Hematopoietic multipotent progenitor cell treated with erythropoietin and hydrocortisone succinate and interleukin-3 and kit ligand, for 6 days (in vitro differentiated cells): ENCODE measurements around the gene TNPO3.
A peak's percentile ranks its signal among the peaks of the same experiment; 100 is the strongest.
"Not testable (repeated sequence)": the region's sequence is repeated elsewhere in the genome, so short reads cannot be mapped to it uniquely, and the experiment has no call there.

Source experiments
- DNase-seq: peaks from one replicate; pipeline ENCODE4 v3.0.0-alpha.2; 2015

Gene TNPO3

GRCh38 chr7:128954830-128955802 lies 99.8 kb downstream of the TNPO3 start:
- DNase-seq = no peak

DNA sequence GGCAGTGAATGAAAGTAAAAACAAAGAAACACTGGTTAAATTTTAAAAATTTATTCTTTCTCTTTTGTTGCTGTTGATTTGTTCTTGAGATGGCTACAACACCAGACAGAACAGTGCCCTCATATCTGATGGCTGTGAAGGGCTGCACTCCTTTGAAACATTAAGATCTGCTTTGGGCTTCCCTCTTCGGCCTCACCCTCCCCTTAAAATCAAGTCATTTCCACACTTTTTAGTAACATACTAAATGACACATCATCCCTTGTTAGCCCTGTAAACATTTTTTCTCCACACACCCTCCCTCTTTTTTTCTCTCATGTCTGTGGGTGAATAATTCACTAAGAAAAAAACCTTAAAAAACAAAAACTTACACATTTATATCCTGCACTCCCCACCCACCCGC lies 100.8 kb downstream of the TNPO3 start:
- no peak for DNase-seq

DNA sequence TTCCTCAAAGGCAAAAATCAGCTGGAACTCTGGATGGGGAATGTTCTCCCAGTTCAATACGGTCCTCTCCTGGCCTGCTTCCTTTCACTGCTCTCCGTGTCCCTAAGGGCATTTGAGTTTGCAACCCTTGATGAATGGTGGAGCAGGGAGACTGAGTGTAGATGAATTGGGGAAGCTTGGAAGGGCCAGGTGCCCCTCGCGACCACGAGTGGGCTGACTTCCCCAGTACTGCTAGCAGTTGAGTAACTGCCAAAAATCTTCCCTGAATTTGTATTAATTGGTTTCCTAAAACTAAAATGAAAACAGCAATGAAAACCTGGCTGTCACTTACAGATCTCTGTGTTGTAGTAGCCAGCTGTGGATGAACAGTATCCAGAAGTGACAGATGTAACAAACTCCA lies 103.6 kb downstream of the TNPO3 start:
- no peak for DNase-seq

DNA sequence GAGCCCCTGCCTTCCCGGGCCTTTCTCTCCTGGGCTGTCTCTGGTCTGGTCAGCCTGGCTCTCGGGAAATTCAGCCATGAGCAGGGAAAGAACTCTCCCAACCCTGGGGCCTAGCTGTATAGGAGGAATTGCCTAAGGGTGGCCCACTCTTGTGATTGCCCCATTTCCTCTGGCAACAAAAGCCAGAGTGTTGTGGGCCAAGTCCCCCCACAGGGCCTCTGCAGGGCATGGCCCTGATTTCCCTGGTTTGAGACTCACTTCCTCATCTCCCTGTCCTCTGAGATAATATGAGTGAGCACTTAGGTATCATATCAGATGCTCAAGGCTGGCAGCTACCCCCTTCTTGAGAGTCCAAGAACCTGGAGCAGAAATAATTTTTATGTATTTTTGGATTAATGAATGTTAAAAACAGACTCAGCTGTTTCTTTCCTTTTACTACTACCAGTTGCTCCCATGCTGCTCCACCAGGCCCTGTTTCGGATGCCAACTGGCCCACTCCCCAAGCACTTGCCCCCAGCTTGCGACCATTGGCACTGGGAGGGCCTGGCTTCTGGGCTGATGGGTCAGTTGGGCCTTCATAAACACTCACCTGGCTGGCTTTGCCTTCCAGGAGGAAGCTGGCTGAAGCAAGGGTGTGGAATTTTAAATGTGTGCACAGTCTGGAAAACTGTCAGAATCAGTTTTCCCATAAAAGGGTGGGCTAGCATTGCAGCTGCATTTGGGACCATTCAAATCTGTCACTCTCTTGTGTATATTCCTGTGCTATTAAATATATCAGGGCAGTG lies 105.7 kb downstream of the TNPO3 start:
- peak; percentile 66 for DNase-seq

DNA sequence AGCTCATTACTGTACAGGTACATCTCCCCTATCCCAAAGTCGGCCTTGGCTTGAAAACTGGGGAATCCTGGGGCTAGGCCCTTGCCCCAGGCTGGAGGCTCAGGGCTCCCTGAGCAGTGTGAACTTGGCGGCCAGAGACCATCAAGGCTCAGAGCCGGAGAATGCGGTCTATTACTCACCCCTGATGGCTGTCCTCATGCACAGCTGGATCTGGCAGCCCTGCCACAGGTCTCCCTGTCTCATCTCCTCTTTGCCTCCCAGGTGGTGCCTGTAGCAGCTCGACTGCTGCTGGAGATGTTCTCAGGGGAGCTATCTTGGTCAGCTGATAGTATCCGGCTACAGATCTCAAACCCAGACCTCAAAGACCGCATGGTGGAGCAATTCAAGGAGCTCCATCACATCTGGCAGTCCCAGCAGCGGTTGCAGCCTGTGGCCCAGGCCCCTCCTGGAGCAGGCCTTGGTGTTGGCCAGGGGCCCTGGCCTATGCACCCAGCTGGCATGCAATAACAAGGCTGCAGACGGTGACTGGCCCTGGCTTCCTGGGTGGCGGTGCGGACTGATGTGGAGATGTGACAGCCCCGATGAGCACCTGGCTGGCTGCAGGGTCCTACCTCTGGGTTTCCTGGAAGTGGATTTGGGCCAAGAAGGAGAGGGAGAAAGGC lies 106.5 kb downstream of the TNPO3 start:
- peak; percentile 57 for DNase-seq

GRCh38 chr7:128947854-128948253 lies 107.1 kb downstream of the TNPO3 start:
- DNase-seq = no peak

GRCh38 chr7:128946936-128947830 lies 107.7 kb downstream of the TNPO3 start:
- peak; percentile 38 for DNase-seq

- DNase-seq = no peak
Observed at GRCh38 chr7:128945668-128946366, 109.1 kb downstream of the TNPO3 start.

GRCh38 chr7:128944487-128945236 lies 110.2 kb downstream of the TNPO3 start:
- DNase-seq = no peak

- not testable (repeated sequence) for DNase-seq
Observed at GRCh38 chr7:128943251-128943650, 111.7 kb downstream of the TNPO3 start.

GRCh38 chr7:128941946-128942526 lies 112.9 kb downstream of the TNPO3 start:
- no peak for DNase-seq

DNA sequence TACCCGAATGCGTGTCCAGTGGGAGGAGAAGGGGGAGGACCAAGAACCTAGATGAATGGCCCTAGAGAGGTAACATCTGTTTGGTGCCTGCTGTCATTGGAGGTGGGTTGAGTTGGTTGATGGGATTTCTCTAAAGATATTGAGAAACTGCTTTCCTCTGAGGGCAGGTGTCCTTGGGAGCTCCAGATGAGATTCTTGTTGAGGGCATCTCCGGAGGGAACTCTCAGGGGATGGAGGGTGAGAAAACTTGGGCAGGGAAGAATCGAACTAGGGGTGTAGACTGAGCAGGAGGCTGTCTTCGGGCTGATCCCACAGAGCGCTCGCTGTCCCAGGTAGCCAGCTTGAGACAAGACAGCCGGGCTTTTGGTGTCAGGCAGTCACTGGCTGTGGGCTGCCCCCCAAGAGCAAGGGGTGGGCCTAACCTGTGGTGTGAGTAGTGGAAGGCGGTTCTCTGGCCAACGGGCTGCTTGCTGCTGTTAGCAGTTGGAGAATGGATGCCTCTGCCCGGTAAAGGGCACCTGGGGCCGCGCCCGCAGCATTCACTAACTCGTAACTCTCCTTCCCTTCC lies 113.5 kb downstream of the TNPO3 start:
- DNase-seq = no peak

DNA sequence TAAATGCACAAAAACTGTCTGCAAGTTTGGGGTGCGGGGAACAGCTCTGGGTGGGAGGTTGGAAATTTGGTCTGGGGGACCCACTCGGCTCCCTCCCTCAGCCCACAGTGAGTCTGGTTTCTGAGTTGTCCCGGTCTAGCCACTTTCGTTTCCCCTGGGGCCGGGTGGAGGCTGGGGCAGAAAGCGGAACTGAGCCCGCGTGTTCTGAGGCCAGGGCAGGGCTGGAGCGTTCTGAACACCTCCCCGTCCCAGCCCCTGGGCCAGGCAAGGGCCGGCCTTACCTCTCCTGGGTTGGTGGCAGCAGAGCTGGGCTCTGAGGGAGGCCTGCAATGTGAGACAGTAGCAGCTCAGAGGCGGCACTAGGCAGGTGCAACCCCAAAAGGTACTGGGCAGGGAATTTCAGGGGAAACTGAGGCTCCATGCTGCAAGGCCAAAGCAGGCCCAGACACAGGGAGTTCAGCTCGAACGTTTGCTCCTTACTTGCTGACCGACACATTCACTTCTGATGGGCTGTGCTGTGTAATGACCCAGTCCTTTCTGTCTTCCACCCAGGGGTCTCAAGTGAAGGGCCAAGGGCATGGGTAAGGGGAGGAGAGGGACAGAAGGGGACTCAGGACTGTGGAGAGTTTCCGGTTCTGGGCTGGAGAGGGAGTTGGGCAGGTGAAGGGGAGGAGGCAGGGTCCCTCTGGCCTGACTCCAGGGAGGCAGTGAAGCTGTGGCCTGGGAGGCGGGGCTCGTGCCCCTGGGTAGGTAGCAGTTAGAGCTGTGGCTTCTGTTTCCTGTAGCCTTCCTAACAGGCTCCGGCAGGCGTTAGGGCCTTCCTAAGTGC lies 114.2 kb downstream of the TNPO3 start:
- DNase-seq = peak; percentile 82

- DNase-seq = peak; percentile 72
Observed at GRCh38 chr7:128939861-128940410, 115.0 kb downstream of the TNPO3 start.

DNA sequence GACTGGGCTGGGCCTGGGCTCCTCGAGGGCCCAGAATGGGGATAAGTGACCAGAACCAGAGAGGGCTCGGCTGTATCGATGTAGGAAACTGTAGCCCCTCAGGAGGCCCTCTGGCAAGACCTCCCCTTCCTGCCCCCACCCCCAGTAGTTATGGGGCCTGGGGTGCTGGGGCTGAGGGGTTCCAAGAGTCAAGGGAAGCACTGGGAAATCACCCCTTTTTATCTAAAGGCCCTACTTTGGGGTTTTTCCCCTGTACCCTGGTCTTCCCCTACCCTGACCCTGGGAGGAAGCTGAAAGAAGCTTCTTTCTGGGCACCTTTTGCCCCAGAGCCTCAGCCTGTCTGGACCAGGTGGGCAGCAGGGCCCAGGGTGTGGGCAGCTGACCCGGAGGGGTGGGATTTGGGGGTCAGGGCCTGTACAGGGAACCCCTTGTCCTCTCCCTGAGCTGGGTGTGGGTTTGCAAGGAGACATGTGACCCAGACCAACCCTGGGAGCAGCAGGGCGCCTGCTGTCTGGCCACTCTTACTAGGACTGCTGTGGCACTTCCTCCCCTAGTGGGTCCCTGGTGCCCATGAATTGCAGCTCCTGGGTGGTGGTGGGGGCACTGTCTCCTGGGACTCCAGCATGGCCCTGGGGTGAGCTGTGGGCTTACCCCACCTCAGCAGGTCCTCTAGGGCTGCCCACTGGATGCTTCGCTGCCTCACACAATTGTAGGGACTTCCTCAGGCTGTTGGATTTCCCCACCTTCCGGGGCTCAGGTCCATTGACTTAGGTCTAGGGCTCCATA lies 115.6 kb downstream of the TNPO3 start:
- DNase-seq = peak; percentile 29

DNA sequence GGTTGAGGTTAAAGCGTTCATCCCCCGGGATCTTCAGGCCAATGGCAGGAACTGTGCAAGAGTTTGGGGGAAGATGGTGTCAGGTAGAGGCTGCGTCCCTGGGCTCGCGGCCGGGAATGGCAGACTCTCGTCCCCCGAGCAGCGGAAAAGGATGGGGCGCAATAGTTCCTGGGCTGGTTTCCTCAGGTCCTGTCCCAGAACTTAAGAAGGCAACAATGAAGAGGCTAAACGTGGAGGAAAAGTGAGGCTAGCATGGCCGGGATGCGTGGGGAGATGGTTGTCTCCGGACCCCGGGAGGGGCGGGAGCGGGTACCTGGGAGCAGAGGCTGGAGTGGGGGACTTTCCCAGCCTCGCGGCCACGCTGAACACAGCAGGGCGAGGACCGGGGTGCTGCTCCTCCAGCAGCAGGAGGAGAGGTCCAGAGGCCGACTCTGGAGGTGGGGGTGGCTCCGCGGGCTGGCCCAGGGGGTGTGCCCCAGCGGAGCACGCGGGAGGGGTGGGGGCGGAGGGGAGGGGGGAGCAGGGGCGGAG lies 116.3 kb downstream of the TNPO3 start:
- DNase-seq = no peak
